IPS-NIHi11 (cell line): ENCODE measurements around the gene CDH9.

Experiments
- DNase-seq: peaks from one replicate; pipeline ENCODE4 v3.0.0; 2012; ENCODE audit warnings: mixed read lengths, low spot score

The CDH9 gene

DNA sequence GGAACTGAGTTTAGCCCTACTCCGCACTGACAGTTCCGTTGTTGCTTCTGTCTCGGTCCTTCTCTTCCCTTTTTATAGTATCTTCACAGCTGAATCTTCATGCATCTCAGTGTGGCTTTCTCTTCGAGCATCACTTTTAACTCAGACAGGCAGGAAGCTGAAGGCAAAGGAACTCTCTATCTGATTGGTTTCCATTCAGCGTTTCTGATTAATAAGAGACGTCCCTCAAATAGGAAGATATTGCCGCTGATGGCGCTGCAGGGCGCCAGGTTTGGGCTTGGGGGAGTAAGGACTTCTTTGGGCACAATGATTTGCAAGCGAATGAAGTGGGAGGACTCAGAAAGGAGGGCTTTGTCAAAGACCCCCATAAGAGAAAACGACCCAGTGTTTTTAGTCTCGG is at the start of gene CDH9:
CDH9 (minus strand) TSS at position 111 of the 400 bp plus-strand sequence. CDS start 50,253 bp downstream, outside the sequence.
- peak; percentile 8 for DNase-seq

GRCh38 chr5:27087747-27088146 is 49.4 kb upstream of the CDH9 start:
- no peak for DNase-seq

DNA sequence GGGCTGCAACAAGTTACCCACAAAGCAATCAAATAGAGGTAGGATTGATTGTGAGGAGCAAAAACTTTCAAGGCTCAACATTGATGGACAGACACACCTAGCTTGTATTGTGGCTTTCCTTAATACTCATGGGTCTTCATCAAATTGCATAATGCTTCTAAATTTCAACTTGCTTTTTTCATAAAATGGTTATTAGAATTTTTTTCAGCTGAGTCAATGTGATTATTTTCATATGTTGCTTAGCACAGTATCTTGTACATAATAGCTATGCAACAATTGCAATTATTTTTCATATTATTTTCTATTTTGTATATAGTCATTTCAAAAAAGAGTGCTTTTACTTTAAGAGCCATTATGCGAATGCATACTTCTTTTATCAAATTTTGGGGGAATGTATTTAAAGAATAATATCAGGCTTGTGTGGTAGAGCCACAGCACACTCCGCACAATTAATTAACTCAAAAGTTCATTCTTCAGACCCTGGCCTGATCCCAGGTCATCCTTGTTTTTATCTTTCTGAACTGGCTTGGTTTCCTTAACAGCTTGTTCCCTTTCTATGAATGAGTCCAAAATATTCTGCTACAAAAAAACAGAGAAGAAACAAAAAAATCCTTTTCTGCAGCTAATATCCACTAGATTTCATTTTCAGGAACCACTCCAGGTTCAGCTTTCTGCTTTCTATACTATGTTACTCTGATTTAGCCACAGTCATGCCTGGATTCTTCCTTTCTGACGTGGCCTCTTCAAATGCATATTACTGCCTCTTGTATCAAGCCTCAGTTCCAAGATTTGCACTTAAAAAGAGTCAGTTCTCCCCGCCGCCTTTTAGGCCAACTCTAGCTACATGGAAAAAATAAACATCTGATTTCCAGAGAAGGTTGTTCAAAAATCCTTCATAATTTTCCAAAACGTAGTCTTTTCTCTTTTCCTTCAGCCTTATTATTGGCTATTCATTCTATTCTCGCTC is 45.3 kb upstream of the CDH9 start:
- DNase-seq: peak; percentile 14

DNA sequence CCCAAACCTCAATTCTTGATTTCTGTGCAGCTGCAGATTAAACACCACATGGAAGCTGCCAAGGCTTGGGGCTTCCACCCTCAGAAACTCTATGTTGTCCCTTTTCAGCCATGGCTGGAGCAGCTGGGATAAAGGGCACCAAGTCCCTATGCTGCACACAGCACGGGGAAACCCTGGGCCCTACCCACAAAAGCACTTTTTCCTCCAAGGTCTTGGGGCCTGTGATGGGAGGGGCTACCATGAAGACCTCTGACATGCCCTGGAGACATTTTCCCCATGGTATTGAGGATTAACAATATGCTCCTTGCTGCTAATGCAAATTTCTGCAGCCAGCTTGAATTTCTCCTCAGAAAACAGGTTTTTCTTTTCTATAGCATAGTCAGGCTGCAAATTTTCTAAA is 41.8 kb upstream of the CDH9 start:
- DNase-seq: no peak

GRCh38 chr5:27062451-27062850 is 24.1 kb upstream of the CDH9 start:
- no peak for DNase-seq

DNA sequence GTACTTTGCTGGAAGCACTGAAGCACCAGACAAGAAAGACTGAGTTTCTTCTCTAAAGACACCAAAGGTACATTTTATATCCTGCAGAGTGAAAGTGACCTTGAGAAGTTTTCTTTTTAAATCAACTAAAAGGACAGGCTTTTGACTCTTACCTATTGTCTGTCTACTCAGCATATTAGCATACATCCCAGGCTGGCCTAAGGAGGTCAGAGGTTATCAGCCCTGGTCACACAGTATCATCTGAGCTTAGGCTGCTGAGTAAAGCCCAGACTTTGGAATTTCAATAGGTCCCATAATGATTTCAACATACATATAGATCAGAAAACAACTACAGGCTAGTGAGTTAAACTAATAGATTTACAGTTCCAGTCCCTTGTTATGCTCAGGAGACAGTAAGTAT is 10.1 kb upstream of the CDH9 start:
- DNase-seq: peak; percentile 9

- no peak for DNase-seq
These were observed 3.0 kb upstream of the CDH9 start for GRCh38 chr5:27041372-27041771.

DNA sequence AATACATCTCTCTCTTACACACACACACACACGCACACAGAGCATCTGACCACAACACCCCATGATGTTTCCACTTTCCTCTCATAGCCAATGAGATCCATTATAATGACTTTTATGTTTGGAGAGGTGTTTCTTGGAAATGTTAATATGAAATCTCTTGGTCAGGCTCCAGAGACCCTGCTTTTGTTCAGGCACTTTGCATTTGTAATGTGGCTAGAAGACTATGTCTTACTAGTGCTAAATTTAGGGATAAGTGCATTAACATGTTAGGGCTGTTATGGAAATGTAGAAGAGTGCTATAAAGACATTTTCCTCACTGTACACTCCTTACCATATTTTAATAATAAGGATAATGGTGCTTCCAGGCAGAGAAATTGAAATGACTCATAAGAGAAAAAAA is 3.8 kb downstream of the CDH9 start:
- no peak for DNase-seq

- DNase-seq: no peak
These were observed 11.6 kb downstream of the CDH9 start for GRCh38 chr5:27026801-27027200.

- DNase-seq: no peak
These were observed 12.3 kb downstream of the CDH9 start for GRCh38 chr5:27026063-27026462.

DNA sequence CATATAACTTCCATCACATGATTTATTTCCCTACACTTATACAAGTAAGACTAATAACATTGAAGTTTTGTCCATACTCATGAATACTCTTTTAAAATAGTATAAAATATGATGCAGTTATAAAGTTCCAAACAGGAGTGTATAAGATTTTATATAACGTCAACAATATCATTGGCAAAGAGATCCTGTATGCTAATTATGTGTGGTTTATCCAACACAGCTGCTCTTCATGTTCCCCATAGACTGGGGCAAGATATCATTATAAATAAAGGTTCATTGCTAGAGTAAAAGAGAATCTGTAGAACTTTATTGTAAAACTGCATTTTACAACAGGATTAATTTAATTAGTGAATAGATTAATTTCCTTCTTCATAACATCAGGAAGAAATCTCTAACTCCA is 16.9 kb downstream of the CDH9 start:
- DNase-seq: no peak

GRCh38 chr5:27020973-27021372 is 17.4 kb downstream of the CDH9 start:
- peak; percentile 7 for DNase-seq

DNA sequence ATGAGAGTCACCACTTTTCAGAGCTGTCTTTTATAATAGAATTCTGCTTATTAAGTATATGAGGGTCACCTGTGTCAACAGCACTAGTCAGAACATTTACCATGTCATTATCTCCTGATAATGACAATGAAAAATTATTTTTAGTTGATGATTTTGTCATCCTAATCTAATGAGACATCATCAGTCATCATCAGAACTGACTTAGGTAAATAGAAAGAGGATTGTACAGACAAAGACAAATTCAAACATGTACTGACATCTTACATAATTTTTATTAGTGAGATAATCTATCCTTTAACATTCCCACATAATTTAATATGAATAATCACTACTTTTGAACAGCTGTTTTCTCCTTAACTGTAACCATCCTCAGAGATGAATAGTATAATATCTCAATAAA is 22.6 kb downstream of the CDH9 start:
- DNase-seq: no peak

DNA sequence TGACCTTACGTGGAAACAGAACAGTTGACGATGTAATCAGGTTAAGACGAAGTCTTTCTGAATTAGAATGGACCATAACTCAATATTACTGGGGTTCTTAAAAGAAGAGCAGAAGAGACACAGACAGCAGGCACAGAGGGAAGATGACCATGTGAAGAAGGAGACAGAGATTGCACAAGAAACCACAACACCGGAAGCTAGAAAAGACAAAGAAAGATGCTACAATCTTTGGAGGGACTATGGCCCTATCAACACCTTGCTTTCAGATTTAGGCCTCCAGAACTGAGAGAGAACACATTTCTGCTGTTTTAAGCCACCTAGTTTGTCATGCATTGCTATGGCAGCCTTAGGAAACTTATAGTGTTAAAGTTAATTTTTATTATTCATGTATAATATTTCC is 27.1 kb downstream of the CDH9 start:
- DNase-seq: no peak

GRCh38 chr5:27010646-27011045 is 27.7 kb downstream of the CDH9 start:
- DNase-seq: no peak

DNA sequence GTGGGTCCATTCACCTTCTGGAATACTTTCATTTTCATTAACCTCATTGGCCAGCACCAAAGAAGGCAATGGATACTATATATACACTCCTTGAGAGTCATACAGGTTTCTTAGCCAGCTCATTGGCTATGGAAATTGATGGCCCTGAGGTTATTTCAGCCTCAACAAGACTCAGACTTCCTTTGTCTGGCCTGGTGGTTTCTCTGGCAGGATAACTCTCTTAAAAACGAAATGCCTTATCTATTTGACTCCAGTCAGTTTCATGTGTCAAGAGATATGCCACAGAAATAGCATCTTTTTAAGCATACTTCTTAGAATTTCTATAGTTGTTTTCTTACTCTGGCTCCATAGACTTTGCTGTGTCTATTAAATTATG is 28.9 kb downstream of the CDH9 start:
- no peak for DNase-seq

GRCh38 chr5:27008604-27009539 is 29.5 kb downstream of the CDH9 start:
- DNase-seq: no peak

DNA sequence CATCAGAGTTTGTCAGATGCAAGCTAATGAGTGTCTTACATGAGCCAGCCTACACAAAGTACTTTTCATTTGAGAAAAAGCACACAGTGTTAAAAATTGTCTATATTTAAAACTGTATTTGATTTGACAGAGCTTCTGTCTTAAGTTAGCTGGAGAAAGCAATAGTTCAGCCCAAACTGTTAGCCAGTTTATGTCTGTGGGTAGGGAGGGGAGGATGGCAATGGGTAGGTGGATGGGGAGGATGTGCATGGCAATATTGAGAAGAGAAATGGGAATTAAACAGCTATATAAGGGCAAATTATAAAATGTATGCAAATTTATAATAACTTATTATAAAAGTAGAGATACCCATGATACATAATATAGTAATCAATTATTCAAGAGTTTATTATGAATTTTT is 31.3 kb downstream of the CDH9 start:
- DNase-seq: no peak

DNA sequence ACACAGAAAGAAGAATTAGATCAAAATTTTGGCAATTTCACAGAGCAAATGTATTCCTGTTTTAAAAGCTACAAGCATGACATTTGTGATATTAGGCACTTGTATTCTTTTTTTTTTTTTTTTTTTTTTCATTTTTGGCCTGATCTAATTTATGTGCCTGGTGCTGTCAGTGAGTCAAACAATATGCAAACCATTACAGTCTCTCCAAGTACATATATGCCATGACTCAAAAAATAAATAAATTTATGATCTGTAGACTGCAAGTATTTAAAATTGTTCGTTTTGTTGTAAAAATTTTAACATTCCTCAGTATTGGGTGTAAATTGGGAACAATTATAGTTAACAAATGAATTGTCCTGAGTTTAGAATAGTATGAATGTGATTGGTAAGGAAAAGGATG is 51.4 kb downstream of the CDH9 start:
- no peak for DNase-seq

- no peak for DNase-seq
These were observed 56.6 kb downstream of the CDH9 start for GRCh38 chr5:26981750-26982149.

DNA sequence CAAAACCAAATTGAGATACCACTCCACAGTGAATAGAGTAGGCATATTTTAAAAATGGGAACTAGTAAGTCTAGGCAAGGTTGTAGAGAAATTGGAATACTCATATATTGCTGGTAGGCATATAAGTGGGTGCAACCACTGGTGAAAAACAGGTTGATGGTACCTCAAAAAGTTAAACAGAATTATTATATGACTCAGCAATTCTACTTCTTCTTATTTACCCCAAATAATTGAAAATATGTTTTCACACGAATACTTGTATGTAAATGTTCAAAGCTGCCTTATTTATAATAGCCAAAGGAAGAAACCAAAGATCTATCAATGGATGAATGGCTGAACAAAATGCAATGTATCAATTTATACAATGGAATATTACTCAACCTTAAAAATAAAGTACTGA is 79.1 kb downstream of the CDH9 start:
- DNase-seq: no peak

- DNase-seq: no peak
These were observed 83.2 kb downstream of the CDH9 start for GRCh38 chr5:26955161-26955560.

- no peak for DNase-seq
These were observed 89.5 kb downstream of the CDH9 start for GRCh38 chr5:26948921-26949320.
